WTC11 (cell line): ENCODE data around the gene UBASH3B. TPM values are rescaled to one million over a fixed set of nuclear protein-coding genes. Genes with fewer than 3 reads are reported as not detected.
A peak's percentile ranks its signal among the peaks of the same experiment; 100 is the strongest.

ENCODE experiments used
- ATAC-seq: fragments of 200-7000 bp; cut with Tn5 transposase; 2 replicates; pipeline ENCODE4 v1.10.0; 2021; ENCODE audit warnings: mild to moderate bottlenecking, moderate library complexity
- CTCF ChIA-PET: fragments of 300-600 bp; sonication (Branson Sonifier 250); formaldehyde crosslinking; loops from one replicate; lab custom pipeline; 2021; ENCODE audit warnings: antibody characterized with exemption; lab: Charles Lee
- POLR2A ChIA-PET: fragments of 350-600 bp; sonication (Branson Sonifier 250); formaldehyde crosslinking; loops from one replicate; lab custom pipeline; 2021; ENCODE audit warnings: antibody characterized with exemption; lab: Charles Lee
- DNase-seq: peaks from one replicate; pipeline ENCODE4 v3.0.0; 2021; ENCODE audit warnings: low spot score
- H3K27ac Mint-ChIP-seq: 2 replicates; pipeline ENCODE4 v1.8.0; 2021; ENCODE audit warnings: mixed read lengths
- H3K27me3 Mint-ChIP-seq: 2 replicates; pipeline ENCODE4 v1.8.0; 2021; ENCODE audit warnings: low read depth, mild to moderate bottlenecking, moderate library complexity, mixed read lengths
- H3K36me3 Mint-ChIP-seq: 2 replicates; pipeline ENCODE4 v1.8.0; 2021; ENCODE audit warnings: mixed read lengths
- H3K4me1 Mint-ChIP-seq: 2 replicates; pipeline ENCODE4 v1.8.0; 2022; ENCODE audit warnings: mixed read lengths
- H3K4me3 Mint-ChIP-seq: 2 replicates; pipeline ENCODE4 v1.8.0; 2021; ENCODE audit warnings: mild to moderate bottlenecking, moderate library complexity, mixed read lengths
- H3K9me3 Mint-ChIP-seq: 2 replicates; pipeline ENCODE4 v1.8.0; 2021; ENCODE audit warnings: mixed read lengths
- CREB1 ChIP-seq: sonication (generic); formaldehyde crosslinking; IDR thresholded peaks from 2 replicates; pipeline ENCODE4 v1.8.0; 2023; ENCODE audit warnings: mild to moderate bottlenecking, missing genetic modification reagents
- ESRRA ChIP-seq: sonication (generic); formaldehyde crosslinking; IDR thresholded peaks from 2 replicates; pipeline ENCODE4 v1.8.1; 2022; ENCODE audit warnings: mild to moderate bottlenecking, missing genetic modification reagents, borderline replicate concordance
- FOXJ3 ChIP-seq: sonication (generic); formaldehyde crosslinking; IDR thresholded peaks from 2 replicates; pipeline ENCODE4 v1.9.0; 2021; ENCODE audit warnings: missing genetic modification reagents, mild to moderate bottlenecking, borderline replicate concordance
- GABPB1 ChIP-seq: sonication (generic); formaldehyde crosslinking; IDR thresholded peaks from 2 replicates; pipeline ENCODE4 v1.8.1; 2023; ENCODE audit warnings: mild to moderate bottlenecking, missing genetic modification reagents
- GRHL2 ChIP-seq: fragments of 250-450 bp; sonication (Bioruptor Pico); IDR thresholded peaks from 2 replicates; pipeline ENCODE4 v1.8.0; 2022; ENCODE audit warnings: mild to moderate bottlenecking, moderate library complexity; ENCODE audit not compliant: insufficient replicate concordance, severe bottlenecking
- JUN ChIP-seq: sonication (generic); formaldehyde crosslinking; IDR thresholded peaks from 2 replicates; pipeline ENCODE4 v1.8.0; 2023; ENCODE audit warnings: mild to moderate bottlenecking, missing genetic modification reagents
- NFATC4 ChIP-seq: fragments of 250-450 bp; sonication (Bioruptor Pico); IDR thresholded peaks from 2 replicates; pipeline ENCODE4 v1.9.0; 2021; ENCODE audit warnings: mild to moderate bottlenecking
- NR2C2 ChIP-seq: sonication (generic); formaldehyde crosslinking; IDR thresholded peaks from 2 replicates; pipeline ENCODE4 v1.8.0; 2022; ENCODE audit warnings: mild to moderate bottlenecking, missing genetic modification reagents
- OVOL2 ChIP-seq: fragments of 250-450 bp; sonication (Bioruptor Pico); IDR thresholded peaks from 2 replicates; pipeline ENCODE4 v1.9.0; 2021; ENCODE audit warnings: mild to moderate bottlenecking, borderline replicate concordance
- RORB ChIP-seq: fragments of 250-450 bp; sonication (Bioruptor Pico); IDR thresholded peaks from 2 replicates; pipeline ENCODE4 v1.9.0; 2021; ENCODE audit warnings: mild to moderate bottlenecking
- SMAD3 ChIP-seq: sonication (generic); formaldehyde crosslinking; IDR thresholded peaks from 2 replicates; pipeline ENCODE4 v1.8.0; 2022; ENCODE audit warnings: missing genetic modification reagents, mild to moderate bottlenecking, borderline replicate concordance
- SMAD4 ChIP-seq: sonication (generic); formaldehyde crosslinking; IDR thresholded peaks from 2 replicates; pipeline ENCODE4 v1.8.0; 2022; ENCODE audit warnings: mild to moderate bottlenecking, missing genetic modification reagents
- SOX15 ChIP-seq: fragments of 250-450 bp; sonication (Bioruptor Pico); IDR thresholded peaks from 2 replicates; pipeline ENCODE4 v1.9.0; 2021; ENCODE audit warnings: mild to moderate bottlenecking
- TEAD4 ChIP-seq: sonication (generic); formaldehyde crosslinking; IDR thresholded peaks from 2 replicates; pipeline ENCODE4 v1.8.0; 2022; ENCODE audit warnings: mild to moderate bottlenecking, missing genetic modification reagents
- ZNF232 ChIP-seq: sonication (generic); formaldehyde crosslinking; IDR thresholded peaks from 2 replicates; pipeline ENCODE4 v1.8.0; 2022; ENCODE audit warnings: mild to moderate bottlenecking, missing genetic modification reagents
- ZNF317 ChIP-seq: sonication (generic); formaldehyde crosslinking; IDR thresholded peaks from 2 replicates; pipeline ENCODE4 v1.8.1; 2023; ENCODE audit warnings: low read depth, mild to moderate bottlenecking, moderate library complexity, missing genetic modification reagents, borderline replicate concordance
- total RNA-seq: library from RNA; stranded (reverse); gene quantifications from 3 replicates; pipeline ENCODE4 v1.2.3, GENCODE V29; 2021
- TF ChIP-seq, protein P1 (sequence below): sonication (generic); formaldehyde crosslinking; IDR thresholded peaks from 2 replicates; pipeline ENCODE4 v1.8.1; 2023; ENCODE audit warnings: mild to moderate bottlenecking, missing genetic modification reagents
- TF ChIP-seq, protein P2 (sequence below): sonication (generic); formaldehyde crosslinking; IDR thresholded peaks from 2 replicates; pipeline ENCODE4 v1.8.1; 2023; ENCODE audit warnings: mild to moderate bottlenecking, missing genetic modification reagents, moderate library complexity
- TF ChIP-seq, protein P3 (sequence below): fragments of 250-450 bp; sonication (Bioruptor Pico); IDR thresholded peaks from 2 replicates; pipeline ENCODE4 v1.9.0; 2021; ENCODE audit warnings: mild to moderate bottlenecking, borderline replicate concordance
- TF ChIP-seq, protein P4 (sequence below): sonication (generic); formaldehyde crosslinking; IDR thresholded peaks from 2 replicates; pipeline ENCODE4 v1.8.1; 2023; ENCODE audit warnings: mild to moderate bottlenecking, missing genetic modification reagents

Gene UBASH3B
- total RNA-seq, 1 experiment from 2014 or later: 21.1 TPM

DNA sequence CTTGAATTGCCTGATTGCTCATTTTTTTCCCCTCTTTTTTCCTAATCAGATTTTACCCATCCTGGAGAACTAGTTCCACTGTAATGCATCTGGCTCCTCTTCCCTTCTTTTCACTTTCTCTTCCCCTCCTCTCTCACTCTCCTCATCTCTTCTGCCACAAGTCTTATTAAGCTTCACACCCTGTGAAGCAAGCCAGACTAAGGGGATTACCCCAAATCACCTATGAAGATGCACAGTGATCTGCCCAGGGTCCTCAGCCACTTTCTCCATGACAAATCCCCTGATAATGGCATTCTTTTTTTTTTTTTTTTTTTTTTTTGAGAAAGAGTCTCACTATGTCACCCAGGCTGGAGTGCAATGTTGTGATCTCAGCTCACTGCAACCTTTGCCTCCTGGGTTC is 11.2 kb downstream of the UBASH3B start:
- no peaks in the 10 kb centered on the region for H3K27me3 Mint-ChIP-seq
- no peak for ATAC-seq
- peaks cover 17% of the 10 kb centered on the region for H3K36me3 Mint-ChIP-seq
- peaks cover 16% of the 10 kb centered on the region for H3K9me3 Mint-ChIP-seq
- H3K4me3 Mint-ChIP-seq: no peak overlapping the region
- peak overlapping the region; percentile 47; the same call in 1 of the 2 replicates for H3K27ac Mint-ChIP-seq
- TF ChIP-seq SMAD3 (CRISPR knock-in tag) (no peak), ZNF232 (CRISPR knock-in tag) (no peak), RORB (CRISPR knock-in tag) (no peak), NR2C2 (CRISPR knock-in tag) (no peak), FOXJ3 (CRISPR knock-in tag) (no peak), NFATC4 (no peak), TEAD4 (CRISPR knock-in tag) (no peak), JUN (CRISPR knock-in tag) (no peak), CREB1 (CRISPR knock-in tag) (no peak), ZNF317 (CRISPR knock-in tag) (no peak)
- TF ChIP-seq, protein P1, sequence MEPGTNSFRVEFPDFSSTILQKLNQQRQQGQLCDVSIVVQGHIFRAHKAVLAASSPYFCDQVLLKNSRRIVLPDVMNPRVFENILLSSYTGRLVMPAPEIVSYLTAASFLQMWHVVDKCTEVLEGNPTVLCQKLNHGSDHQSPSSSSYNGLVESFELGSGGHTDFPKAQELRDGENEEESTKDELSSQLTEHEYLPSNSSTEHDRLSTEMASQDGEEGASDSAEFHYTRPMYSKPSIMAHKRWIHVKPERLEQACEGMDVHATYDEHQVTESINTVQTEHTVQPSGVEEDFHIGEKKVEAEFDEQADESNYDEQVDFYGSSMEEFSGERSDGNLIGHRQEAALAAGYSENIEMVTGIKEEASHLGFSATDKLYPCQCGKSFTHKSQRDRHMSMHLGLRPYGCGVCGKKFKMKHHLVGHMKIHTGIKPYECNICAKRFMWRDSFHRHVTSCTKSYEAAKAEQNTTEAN (CRISPR knock-in tag): no peak
- TF ChIP-seq, protein P2, sequence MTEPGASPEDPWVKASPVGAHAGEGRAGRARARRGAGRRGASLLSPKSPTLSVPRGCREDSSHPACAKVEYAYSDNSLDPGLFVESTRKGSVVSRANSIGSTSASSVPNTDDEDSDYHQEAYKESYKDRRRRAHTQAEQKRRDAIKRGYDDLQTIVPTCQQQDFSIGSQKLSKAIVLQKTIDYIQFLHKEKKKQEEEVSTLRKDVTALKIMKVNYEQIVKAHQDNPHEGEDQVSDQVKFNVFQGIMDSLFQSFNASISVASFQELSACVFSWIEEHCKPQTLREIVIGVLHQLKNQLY (CRISPR knock-in tag): no peak
- TF ChIP-seq, all 79 proteins: peak for 0
- ChIA-PET POLR2A (interaction anchor here (0.6 kb wide), 1 partner anchor 9 kb away, joined by 3 read pairs; no protein-coding TSS in a partner anchor), CTCF (interaction anchor here (1.5 to 1.6 kb wide), 2 partner anchors 10 to 88 kb away, joined by 3 to 7 read pairs; no protein-coding TSS in a partner anchor)
- no peak for DNase-seq
- 0 out of 2 replicates have a peak, but pooled peaks cover 2% of the 10 kb centered on the region for H3K4me1 Mint-ChIP-seq

DNA sequence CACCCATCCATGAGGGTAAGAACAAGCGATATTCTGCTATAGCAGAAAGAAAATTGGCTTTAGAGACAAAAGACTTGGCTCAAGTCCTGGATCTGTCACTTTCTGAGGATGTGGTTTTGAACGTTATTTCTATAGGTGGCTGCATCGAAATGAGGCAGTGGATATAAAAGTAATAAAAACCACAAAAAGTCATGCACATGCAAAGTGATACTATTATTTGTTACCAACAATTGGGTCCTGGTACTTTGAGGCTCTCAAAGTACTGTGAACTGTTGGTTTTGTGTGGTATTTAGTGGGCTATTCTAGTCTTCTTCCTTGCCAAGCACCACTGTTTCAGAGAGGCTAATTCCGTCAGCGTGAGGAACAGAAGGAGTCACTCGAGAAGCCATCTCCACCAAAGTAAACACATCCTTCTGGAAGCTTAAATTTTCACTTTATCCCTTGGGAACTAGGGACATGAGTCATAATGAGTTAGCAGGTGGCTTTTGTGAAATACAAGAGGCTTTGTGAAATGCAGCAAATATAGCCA is 13.1 kb downstream of the UBASH3B start:
- Mint-ChIP-seq H3K4me3 (no peak overlapping the region), H3K27me3 (no peaks in the 10 kb centered on the region), H3K4me1 (0 out of 2 replicates have a peak, but pooled peaks cover 2% of the 10 kb centered on the region), H3K27ac (no peak overlapping the region), H3K36me3 (peaks cover 18% of the 10 kb centered on the region), H3K9me3 (peaks cover 16% of the 10 kb centered on the region)
- ATAC-seq: no peak
- no peak for DNase-seq
- ChIA-PET POLR2A (no interaction called here), CTCF (no interaction called here)
- TF ChIP-seq GRHL2 (CRISPR knock-in tag) (no peak), ESRRA (CRISPR knock-in tag) (no peak), GABPB1 (CRISPR knock-in tag) (no peak), SOX15 (no peak), JUN (CRISPR knock-in tag) (no peak), SMAD4 (no peak), OVOL2 (no peak), NFATC4 (no peak)
- TF ChIP-seq, protein P3, sequence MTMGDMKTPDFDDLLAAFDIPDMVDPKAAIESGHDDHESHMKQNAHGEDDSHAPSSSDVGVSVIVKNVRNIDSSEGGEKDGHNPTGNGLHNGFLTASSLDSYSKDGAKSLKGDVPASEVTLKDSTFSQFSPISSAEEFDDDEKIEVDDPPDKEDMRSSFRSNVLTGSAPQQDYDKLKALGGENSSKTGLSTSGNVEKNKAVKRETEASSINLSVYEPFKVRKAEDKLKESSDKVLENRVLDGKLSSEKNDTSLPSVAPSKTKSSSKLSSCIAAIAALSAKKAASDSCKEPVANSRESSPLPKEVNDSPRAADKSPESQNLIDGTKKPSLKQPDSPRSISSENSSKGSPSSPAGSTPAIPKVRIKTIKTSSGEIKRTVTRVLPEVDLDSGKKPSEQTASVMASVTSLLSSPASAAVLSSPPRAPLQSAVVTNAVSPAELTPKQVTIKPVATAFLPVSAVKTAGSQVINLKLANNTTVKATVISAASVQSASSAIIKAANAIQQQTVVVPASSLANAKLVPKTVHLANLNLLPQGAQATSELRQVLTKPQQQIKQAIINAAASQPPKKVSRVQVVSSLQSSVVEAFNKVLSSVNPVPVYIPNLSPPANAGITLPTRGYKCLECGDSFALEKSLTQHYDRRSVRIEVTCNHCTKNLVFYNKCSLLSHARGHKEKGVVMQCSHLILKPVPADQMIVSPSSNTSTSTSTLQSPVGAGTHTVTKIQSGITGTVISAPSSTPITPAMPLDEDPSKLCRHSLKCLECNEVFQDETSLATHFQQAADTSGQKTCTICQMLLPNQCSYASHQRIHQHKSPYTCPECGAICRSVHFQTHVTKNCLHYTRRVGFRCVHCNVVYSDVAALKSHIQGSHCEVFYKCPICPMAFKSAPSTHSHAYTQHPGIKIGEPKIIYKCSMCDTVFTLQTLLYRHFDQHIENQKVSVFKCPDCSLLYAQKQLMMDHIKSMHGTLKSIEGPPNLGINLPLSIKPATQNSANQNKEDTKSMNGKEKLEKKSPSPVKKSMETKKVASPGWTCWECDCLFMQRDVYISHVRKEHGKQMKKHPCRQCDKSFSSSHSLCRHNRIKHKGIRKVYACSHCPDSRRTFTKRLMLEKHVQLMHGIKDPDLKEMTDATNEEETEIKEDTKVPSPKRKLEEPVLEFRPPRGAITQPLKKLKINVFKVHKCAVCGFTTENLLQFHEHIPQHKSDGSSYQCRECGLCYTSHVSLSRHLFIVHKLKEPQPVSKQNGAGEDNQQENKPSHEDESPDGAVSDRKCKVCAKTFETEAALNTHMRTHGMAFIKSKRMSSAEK: no peak
- TF ChIP-seq, protein P2 (CRISPR knock-in tag): no peak
- TF ChIP-seq, protein P4, sequence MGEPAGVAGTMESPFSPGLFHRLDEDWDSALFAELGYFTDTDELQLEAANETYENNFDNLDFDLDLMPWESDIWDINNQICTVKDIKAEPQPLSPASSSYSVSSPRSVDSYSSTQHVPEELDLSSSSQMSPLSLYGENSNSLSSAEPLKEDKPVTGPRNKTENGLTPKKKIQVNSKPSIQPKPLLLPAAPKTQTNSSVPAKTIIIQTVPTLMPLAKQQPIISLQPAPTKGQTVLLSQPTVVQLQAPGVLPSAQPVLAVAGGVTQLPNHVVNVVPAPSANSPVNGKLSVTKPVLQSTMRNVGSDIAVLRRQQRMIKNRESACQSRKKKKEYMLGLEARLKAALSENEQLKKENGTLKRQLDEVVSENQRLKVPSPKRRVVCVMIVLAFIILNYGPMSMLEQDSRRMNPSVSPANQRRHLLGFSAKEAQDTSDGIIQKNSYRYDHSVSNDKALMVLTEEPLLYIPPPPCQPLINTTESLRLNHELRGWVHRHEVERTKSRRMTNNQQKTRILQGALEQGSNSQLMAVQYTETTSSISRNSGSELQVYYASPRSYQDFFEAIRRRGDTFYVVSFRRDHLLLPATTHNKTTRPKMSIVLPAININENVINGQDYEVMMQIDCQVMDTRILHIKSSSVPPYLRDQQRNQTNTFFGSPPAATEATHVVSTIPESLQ (CRISPR knock-in tag): no peak
- TF ChIP-seq, all 79 proteins: peak for 0
